IMR-90 (cell line): ENCODE results near the gene RGS9. TPM values are rescaled to one million over a fixed set of nuclear protein-coding genes. Genes with fewer than 3 reads are reported as not detected.
A peak's percentile ranks its signal among the peaks of the same experiment; 100 is the strongest.

ENCODE experiments used
- ATAC-seq: fragments of 200-7000 bp; cut with Tn5 transposase; 2 replicates; pipeline ENCODE4 v1.9.1; 2020; ENCODE audit warnings: low read depth, mild to moderate bottlenecking, moderate library complexity
- BruUV-seq: library from RNA; stranded (reverse); fragments of 400-500 nt; replicated peaks from 2 replicates; lab custom pipeline; 2021; lab: Mats Ljungman, UMichigan
- CTCF ChIA-PET: fragments of 300-600 bp; formaldehyde crosslinking; extraction: SDS; loops from one replicate; lab custom pipeline; 2021; ENCODE audit warnings: antibody characterized with exemption; lab: Yijun Ruan, JAX
- POLR2A ChIA-PET: fragments of 300-600 bp; sonication (Branson Sonifier 250); formaldehyde crosslinking; loops from one replicate; lab custom pipeline; 2022; ENCODE audit warnings: antibody characterized with exemption; ENCODE audit not compliant: unreplicated experiment; lab: Charles Lee
- DNase-seq: peaks from one replicate; pipeline ENCODE4 v3.0.0; 2013
- H2AFZ ChIP-seq: replicated peaks from 2 replicates; pipeline ENCODE3; 2013; ENCODE audit warnings: low read length, mild to moderate bottlenecking; ENCODE audit not compliant: poor library complexity
- H2AK5ac ChIP-seq: 2 replicates; pipeline ENCODE4 v1.6.1; 2013; ENCODE audit warnings: low read depth, low read length, inconsistent platforms
- H2AK9ac ChIP-seq: replicated peaks from 2 replicates; pipeline ENCODE3; 2013; ENCODE audit warnings: mild to moderate bottlenecking, low read depth, low read length, moderate library complexity; ENCODE audit not compliant: poor library complexity
- H2BK120ac ChIP-seq: 2 replicates; pipeline ENCODE4 v1.6.1; 2013; ENCODE audit warnings: low read depth, low read length, inconsistent platforms
- H2BK15ac ChIP-seq: 3 replicates; pipeline ENCODE4 v1.6.1; 2013; ENCODE audit warnings: low read depth, low read length, inconsistent platforms
- H2BK20ac ChIP-seq: 2 replicates; pipeline ENCODE4 v1.6.1; 2013; ENCODE audit warnings: low read depth, mild to moderate bottlenecking, inconsistent platforms, low read length, moderate library complexity
- H2BK5ac ChIP-seq: 2 replicates; pipeline ENCODE4 v1.6.1; 2013; ENCODE audit warnings: mild to moderate bottlenecking, low read depth, low read length, inconsistent platforms; ENCODE audit not compliant: poor library complexity, severe bottlenecking
- H3K14ac ChIP-seq: replicated peaks from 2 replicates; pipeline ENCODE4 v1.6.1; 2013; ENCODE audit warnings: low read depth, low read length, inconsistent platforms
- H3K18ac ChIP-seq: 2 replicates; pipeline ENCODE4 v1.6.1; 2013; ENCODE audit warnings: low read depth, low read length, control low read depth
- H3K23ac ChIP-seq: 2 replicates; pipeline ENCODE4 v1.6.1; 2013; ENCODE audit warnings: low read depth, low read length, inconsistent platforms
- H3K27ac ChIP-seq: 2 replicates; pipeline ENCODE4 v1.5.1; 2013; ENCODE audit warnings: mild to moderate bottlenecking, control low read depth, low read length; ENCODE audit not compliant: insufficient read depth
- H3K27me3 ChIP-seq: 2 replicates; pipeline ENCODE4 v1.6.1; 2013; ENCODE audit warnings: low read length; ENCODE audit not compliant: control insufficient read depth, insufficient read depth
- H3K36me3 ChIP-seq: 2 replicates; pipeline ENCODE4 v1.6.1; 2013; ENCODE audit warnings: low read length, mixed read lengths; ENCODE audit not compliant: control insufficient read depth, insufficient read depth
- H3K4ac ChIP-seq: 2 replicates; pipeline ENCODE4 v1.6.1; 2013; ENCODE audit warnings: low read depth, low read length, inconsistent platforms
- H3K4me1 ChIP-seq: 2 replicates; pipeline ENCODE4 v1.6.1; 2013; ENCODE audit warnings: low read length, mixed read lengths; ENCODE audit not compliant: control insufficient read depth, insufficient read depth
- H3K4me2 ChIP-seq: 2 replicates; pipeline ENCODE4 v1.6.1; 2013; ENCODE audit warnings: low read depth, mild to moderate bottlenecking, control low read depth, low read length, moderate library complexity
- H3K4me3 ChIP-seq: 2 replicates; pipeline ENCODE4 v1.5.1; 2013; ENCODE audit warnings: low read depth, mild to moderate bottlenecking, control low read depth, low read length, moderate library complexity; ENCODE audit not compliant: insufficient read depth
- H3K56ac ChIP-seq: 2 replicates; pipeline ENCODE4 v1.6.1; 2013; ENCODE audit warnings: low read length, inconsistent platforms; ENCODE audit not compliant: insufficient read depth; ENCODE audit errors: extremely low read depth
- H3K79me1 ChIP-seq, 2 experiments: 2 replicates each; pipeline ENCODE4 v1.6.1; 2013; ENCODE audit warnings: low read length in 2 of 2, inconsistent platforms in 1 of 2, low read depth in 1 of 2
- H3K9ac ChIP-seq: 2 replicates; pipeline ENCODE4 v1.6.1; 2013; ENCODE audit warnings: low read depth, low read length, control low read depth
- H3K9me1 ChIP-seq: 2 replicates; pipeline ENCODE4 v1.6.1; 2013; ENCODE audit warnings: low read length, inconsistent platforms; ENCODE audit not compliant: insufficient read depth
- H3K9me3 ChIP-seq: 2 replicates; pipeline ENCODE4 v1.6.1; 2013; ENCODE audit warnings: low read length; ENCODE audit not compliant: control insufficient read depth, insufficient read depth
- H4K20me1 ChIP-seq: 2 replicates; pipeline ENCODE4 v1.6.1; 2013; ENCODE audit warnings: low read length, inconsistent platforms; ENCODE audit not compliant: insufficient read depth
- H4K5ac ChIP-seq: 2 replicates; pipeline ENCODE4 v1.6.1; 2013; ENCODE audit warnings: mild to moderate bottlenecking, low read depth, low read length, control low read depth
- H4K8ac ChIP-seq, 2 experiments: 2 replicates each; pipeline ENCODE4 v1.6.1; 2013; ENCODE audit warnings: low read depth in 2 of 2, low read length in 2 of 2, control low read depth in 1 of 2, inconsistent platforms in 1 of 2
- H4K91ac ChIP-seq: 2 replicates; pipeline ENCODE4 v1.6.1; 2013; ENCODE audit warnings: low read depth, low read length, inconsistent platforms; ENCODE audit not compliant: insufficient read depth
- CTCF ChIP-seq: conservative IDR thresholded peaks from 2 replicates; pipeline ENCODE4 v1.5.1; 2012; ENCODE audit warnings: mild to moderate bottlenecking, low read depth, low read length, improper control_type of control experiment
- MAFK ChIP-seq: IDR thresholded peaks from 2 replicates; pipeline ENCODE4 v1.6.1; 2012; ENCODE audit warnings: low read depth, low read length, improper control_type of control experiment
- MAZ ChIP-seq: IDR thresholded peaks from 2 replicates; pipeline ENCODE4 v1.6.1; 2012; ENCODE audit warnings: low read depth, mild to moderate bottlenecking, low read length, improper control_type of control experiment, moderate library complexity, borderline replicate concordance
- MXI1 ChIP-seq: IDR thresholded peaks from 2 replicates; pipeline ENCODE4 v1.6.1; 2012; ENCODE audit warnings: low read depth, mild to moderate bottlenecking, low read length, moderate library complexity, borderline replicate concordance
- POLR2A ChIP-seq: IDR thresholded peaks from 2 replicates; pipeline ENCODE4 v1.6.1; 2012; ENCODE audit warnings: mild to moderate bottlenecking, low read depth, low read length
- RAD21 ChIP-seq: IDR thresholded peaks from 2 replicates; pipeline ENCODE4 v1.6.1; 2012; ENCODE audit warnings: low read length, improper control_type of control experiment
- RFX5 ChIP-seq: IDR thresholded peaks from 2 replicates; pipeline ENCODE4 v1.8.0; 2012; ENCODE audit warnings: low read depth, mild to moderate bottlenecking, low read length, moderate library complexity
- SMC3 ChIP-seq: fragments of 150-350 bp; IDR thresholded peaks from 2 replicates; pipeline ENCODE4 v1.6.1; 2016; ENCODE audit warnings: low read depth, mild to moderate bottlenecking, antibody characterized with exemption, low read length, moderate library complexity
- WGBS, 2 experiments: methylation state at CpG; one replicate each; pipeline versions ENCODE4 v1.1.5 to v1.1.7; 2013; ENCODE audit warnings: missing lambda C conversion rate in 2 of 2; ENCODE audit not compliant: insufficient read length in 1 of 2; ENCODE audit errors: extremely low coverage in 2 of 2; 5-methylcytosine and 5-hydroxymethylcytosine counted together
- dilution Hi-C: fragments of 300-500 bp; cut with HindIII; formaldehyde crosslinking; loops from one replicate; pipeline ENCODE4 v1.14.3; 2018; ENCODE audit warnings: low sequenced_read_pairs; ENCODE audit not compliant: unreplicated experiment
- in situ Hi-C: fragments of 300-500 bp; cut with MboI; formaldehyde crosslinking; loops from 3 replicates; pipeline ENCODE4 v1.14.3; 2019; ENCODE audit warnings: low sequenced_read_pairs, inconsistent platforms, mixed read lengths
- intact Hi-C: fragments of 100-400 bp; cut with micrococcal nuclease; formaldehyde crosslinking; loops from 2 replicates; pipeline ENCODE4 v1.10.0; 2022
- polyA plus RNA-seq, 3 experiments: library from polyadenylated mRNA; depleted of rRNA; stranded (reverse); fragments of >200 nt; gene quantifications; 2 replicates each; pipeline ENCODE4 v1.2.3, GENCODE V29; 2012; ENCODE audit warnings: low replicate concordance in 1 of 3
- total RNA-seq: library from RNA; depleted of rRNA; stranded (reverse); fragments of >200 nt; gene quantifications from 2 replicates; pipeline ENCODE4 v1.2.3, GENCODE V29; 2012
- TF ChIP-seq, protein P1 (sequence below): fragments of 150-350 bp; IDR thresholded peaks from 2 replicates; pipeline ENCODE4 v1.6.1; 2016; ENCODE audit warnings: low read depth, mild to moderate bottlenecking, low read length, moderate library complexity, borderline replicate concordance

Gene RGS9
- total and polyA plus RNA-seq, 2 of the 4 experiments (the other 2 are of a cell fraction), result 0.90 to 1.1 TPM

- H2AK9ac ChIP-seq, result no peak overlapping the region
- H3K9ac ChIP-seq, result no peak overlapping the region
- H3K23ac ChIP-seq, result no peak overlapping the region
- dilution Hi-C loops, result no loop called here
- H2AK5ac ChIP-seq, result peak overlapping the region; percentile 51; the same call in 1 of the 2 replicates
- no peak overlapping the region for H4K5ac ChIP-seq
- no peak overlapping the region for H2BK5ac ChIP-seq
- ChIA-PET POLR2A (no interaction called here), CTCF (no interaction called here)
- no peak for DNase-seq
- H3K36me3 ChIP-seq, result no peaks in the 10 kb centered on the region
- no peak overlapping the region for H3K27ac ChIP-seq
- BruUV-seq, result no TSS peak
- H2AFZ ChIP-seq, result no peak overlapping the region
- no peak overlapping the region for H4K91ac ChIP-seq
- no peaks in the 10 kb centered on the region; the same call in 1 of the 2 replicates for H3K27me3 ChIP-seq
- peaks cover 1% of the 10 kb centered on the region; the same call in 1 of the 2 replicates for H3K4me1 ChIP-seq
- H4K20me1 ChIP-seq, result no peaks in the 10 kb centered on the region
- no peak overlapping the region for H2BK20ac ChIP-seq
- no peak overlapping the region for H4K8ac ChIP-seq
- intact Hi-C loops, result loop anchor here (5.0 to 10.0 kb wide), 5 partner anchors 75 to 422 kb away; no protein-coding TSS in a partner anchor
- WGBS, 2 experiments, result no CpG with 5 or more reads among the region's 5 CpGs
- no peak overlapping the region for H3K18ac ChIP-seq
- H3K4ac ChIP-seq, result no peak overlapping the region
- no peak overlapping the region for H3K14ac ChIP-seq
- in situ Hi-C loops, result no loop called here
- H2BK120ac ChIP-seq, result no peak overlapping the region
- TF ChIP-seq MAZ (no peak), MAFK (no peak), RAD21 (no peak), MXI1 (no peak), POLR2A (no peak), SMC3 (no peak), CTCF (no peak), RFX5 (no peak)
- TF ChIP-seq, protein P1, sequence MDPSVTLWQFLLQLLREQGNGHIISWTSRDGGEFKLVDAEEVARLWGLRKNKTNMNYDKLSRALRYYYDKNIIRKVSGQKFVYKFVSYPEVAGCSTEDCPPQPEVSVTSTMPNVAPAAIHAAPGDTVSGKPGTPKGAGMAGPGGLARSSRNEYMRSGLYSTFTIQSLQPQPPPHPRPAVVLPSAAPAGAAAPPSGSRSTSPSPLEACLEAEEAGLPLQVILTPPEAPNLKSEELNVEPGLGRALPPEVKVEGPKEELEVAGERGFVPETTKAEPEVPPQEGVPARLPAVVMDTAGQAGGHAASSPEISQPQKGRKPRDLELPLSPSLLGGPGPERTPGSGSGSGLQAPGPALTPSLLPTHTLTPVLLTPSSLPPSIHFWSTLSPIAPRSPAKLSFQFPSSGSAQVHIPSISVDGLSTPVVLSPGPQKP, result no peak
- H3K56ac ChIP-seq, result no peak overlapping the region
- H3K79me1 ChIP-seq, result no peaks in the 10 kb centered on the region
- no peaks in the 10 kb centered on the region for H3K9me3 ChIP-seq
- no peak overlapping the region for H3K4me3 ChIP-seq
- no peak overlapping the region for H3K4me2 ChIP-seq
- H2BK15ac ChIP-seq, result no peak overlapping the region
- H3K9me1 ChIP-seq, result peaks cover 11% of the 10 kb centered on the region
- ATAC-seq, result no peak
These were observed 60.0 kb downstream of the RGS9 start for GRCh38 chr17:65197201-65197600.
